HepG2 (cell line): ENCODE results near the gene PCGF2. TPM values are rescaled to one million over a fixed set of nuclear protein-coding genes. Genes with fewer than 3 reads are reported as not detected.

ENCODE experiments used
- CERS6 ChIP-seq: sonication (generic); formaldehyde crosslinking; IDR thresholded peaks from 2 replicates; pipeline ENCODE4 v1.5.0; 2020; ENCODE audit warnings: missing genetic modification reagents
- DMAP1 ChIP-seq: IDR thresholded peaks from 2 replicates; pipeline ENCODE4 v1.6.1; 2016
- FOXO1 ChIP-seq: sonication (generic); formaldehyde crosslinking; IDR thresholded peaks from 2 replicates; pipeline ENCODE4 v1.4.0; 2020; ENCODE audit warnings: missing genetic modification reagents
- FOXP1 ChIP-seq, 2 experiments: fragments of 450-650 bp in 1 of 2; IDR thresholded peaks; 2 replicates each; pipeline ENCODE4 v1.6.1; 2017 to 2018; ENCODE audit warnings: antibody characterized with exemption in 1 of 2
- HMGXB4 ChIP-seq, 2 experiments: sonication (generic) in 1 of 2; formaldehyde crosslinking in 1 of 2; IDR thresholded peaks; 2 replicates each; pipeline versions ENCODE4 v1.4.0 to v1.6.1; 2018 to 2020; ENCODE audit warnings: missing genetic modification reagents in 2 of 2, borderline replicate concordance in 1 of 2, low read depth in 1 of 2, mild to moderate bottlenecking in 1 of 2, missing biosample characterization in 1 of 2
- HOXA5 ChIP-seq: sonication (generic); formaldehyde crosslinking; IDR thresholded peaks from 2 replicates; pipeline ENCODE4 v1.4.0; 2020; ENCODE audit warnings: missing genetic modification reagents
- MEIS1 ChIP-seq: sonication (generic); formaldehyde crosslinking; IDR thresholded peaks from 2 replicates; pipeline ENCODE4 v1.9.0; 2021; ENCODE audit warnings: mild to moderate bottlenecking, missing genetic modification reagents, moderate library complexity, borderline replicate concordance
- MXD1 ChIP-seq: sonication (generic); formaldehyde crosslinking; IDR thresholded peaks from 2 replicates; pipeline ENCODE4 v1.4.0; 2020; ENCODE audit warnings: mild to moderate bottlenecking, missing genetic modification reagents
- MXD3 ChIP-seq: IDR thresholded peaks from 2 replicates; pipeline ENCODE4 v1.6.1; 2016; ENCODE audit warnings: mild to moderate bottlenecking, missing biosample characterization, missing genetic modification reagents
- MYC ChIP-seq: sonication (generic); formaldehyde crosslinking; IDR thresholded peaks from 2 replicates; pipeline ENCODE4 v1.9.0; 2021; ENCODE audit warnings: missing genetic modification reagents, borderline replicate concordance
- NONO ChIP-seq, 2 experiments: fragments of 450-650 bp in 1 of 2; sonication (generic) in 1 of 2; formaldehyde crosslinking in 1 of 2; IDR thresholded peaks in 1 of 2; conservative IDR thresholded peaks in 1 of 2; 2 replicates each; pipeline versions ENCODE4 v1.6.1 to v1.8.0; 2017 to 2022; ENCODE audit warnings: mild to moderate bottlenecking in 1 of 2, missing genetic modification reagents in 1 of 2, moderate library complexity in 1 of 2
- NR1H2 ChIP-seq: sonication (generic); formaldehyde crosslinking; IDR thresholded peaks from 2 replicates; pipeline ENCODE4 v1.8.1; 2022; ENCODE audit warnings: low read depth, missing genetic modification reagents, borderline replicate concordance
- PCBP1 ChIP-seq: fragments of 200-400 bp; formaldehyde crosslinking; IDR thresholded peaks from 2 replicates; pipeline ENCODE4 v1.6.1; 2017; ENCODE audit warnings: mild to moderate bottlenecking, low read depth, low read length, borderline replicate concordance
- REPIN1 ChIP-seq: sonication (generic); formaldehyde crosslinking; IDR thresholded peaks from 2 replicates; pipeline ENCODE4 v1.8.0; 2022; ENCODE audit warnings: missing genetic modification reagents, low read depth, mild to moderate bottlenecking, borderline replicate concordance
- RORA ChIP-seq: sonication (generic); formaldehyde crosslinking; IDR thresholded peaks from 2 replicates; pipeline ENCODE4 v1.5.0; 2020; ENCODE audit warnings: mild to moderate bottlenecking, missing genetic modification reagents, moderate library complexity
- SALL2 ChIP-seq: sonication (generic); formaldehyde crosslinking; IDR thresholded peaks from 2 replicates; pipeline ENCODE4 v1.8.1; 2023; ENCODE audit warnings: mild to moderate bottlenecking, missing genetic modification reagents, inconsistent platforms
- SOX13 ChIP-seq, 3 experiments: fragments of 450-650 bp in 1 of 3; sonication (generic) in 1 of 3; formaldehyde crosslinking in 1 of 3; IDR thresholded peaks in 2 of 3; conservative IDR thresholded peaks in 1 of 3; 2 replicates each; pipeline versions ENCODE4 v1.5.0 to v1.6.1; 2016 to 2020; ENCODE audit warnings: antibody characterized with exemption in 1 of 3, mild to moderate bottlenecking in 1 of 3, missing compliant biosample characterization in 1 of 3, missing genetic modification reagents in 1 of 3, moderate library complexity in 1 of 3
- STAT5B ChIP-seq: sonication (generic); formaldehyde crosslinking; IDR thresholded peaks from 2 replicates; pipeline ENCODE4 v1.4.0; 2020; ENCODE audit warnings: missing genetic modification reagents
- YY1 ChIP-seq: IDR thresholded peaks from 2 replicates; pipeline ENCODE4 v1.6.1; 2011; ENCODE audit warnings: low read length, low read depth, moderate library complexity, mild to moderate bottlenecking; ENCODE audit not compliant: insufficient read depth, insufficient replicate concordance
- ZIK1 ChIP-seq: sonication (generic); formaldehyde crosslinking; IDR thresholded peaks from 2 replicates; pipeline ENCODE4 v1.5.0; 2020; ENCODE audit warnings: mild to moderate bottlenecking, low read depth, missing genetic modification reagents, borderline replicate concordance
- ZNF44 ChIP-seq: sonication (generic); formaldehyde crosslinking; IDR thresholded peaks from 2 replicates; pipeline ENCODE4 v1.5.1; 2020; ENCODE audit warnings: mild to moderate bottlenecking, missing genetic modification reagents
- ZNF792 ChIP-seq: IDR thresholded peaks from 2 replicates; pipeline ENCODE4 v1.6.1; 2016
- ZSCAN21 ChIP-seq: sonication (generic); formaldehyde crosslinking; IDR thresholded peaks from 2 replicates; pipeline ENCODE4 v1.8.0; 2022; ENCODE audit warnings: mild to moderate bottlenecking, missing genetic modification reagents, moderate library complexity, borderline replicate concordance
- polyA plus RNA-seq, 8 experiments: library from polyadenylated mRNA; depleted of rRNA in 3 of 8; stranded (reverse) in 7 of 8; unstranded in 1 of 8; fragments of >200 nt; fragmentation: Illumina TruSeq in 4 of 8; extraction: Trizol in 4 of 8; gene quantifications; 2 replicates each; pipeline versions ENCODE4 v1.2.1 to v1.2.3, GENCODE V29; 2011 to 2016; ENCODE audit warnings: low read depth in 4 of 8, missing spikeins in 1 of 8, mixed read lengths in 1 of 8; ENCODE audit not compliant: insufficient read depth in 1 of 8
- total RNA-seq, 5 experiments: library from RNA; depleted of rRNA; stranded (reverse); fragments of >200 nt; fragmentation: Illumina TruSeq; extraction: Trizol; gene quantifications; 2 replicates each; pipeline ENCODE4 v1.2.3, GENCODE V29; 2016; ENCODE audit warnings: low read depth in 1 of 5

PCGF2 gene
- total and polyA plus RNA-seq, 2 of the 13 experiments (the other 11 are each of a cell fraction or from before 2014, with no cell fraction given), result 11.6 to 29.4 TPM

GRCh38 chr17:38747463-38748148 lies 530 bp downstream of the PCGF2 start (continued):
- no peak for TF ChIP-seq SOX13 (IDR thresholded peaks at IDR 0.05)
- peak in 1 of 2 experiments; percentile 5; a peak in 1 of 4 replicates for TF ChIP-seq SOX13 (CRISPR knock-in tag; conservative IDR thresholded peaks at IDR 0.05 in 1 of 2, IDR thresholded peaks at IDR 0.05 in 1 of 2)
- TF ChIP-seq MXD3 (CRISPR knock-in tag), result peak; percentile 44; the same call in 1 of the 2 replicates
- TF ChIP-seq MYC (CRISPR knock-in tag), result peak; percentile 30; the same call in 1 of the 2 replicates
- TF ChIP-seq REPIN1, result no peak
- peak; percentile 88 for TF ChIP-seq YY1
- no peak for TF ChIP-seq FOXP1 (IDR thresholded peaks at IDR 0.05)
- no peak for TF ChIP-seq FOXP1 (CRISPR knock-in tag; IDR thresholded peaks at IDR 0.05)
- no peak for TF ChIP-seq CERS6 (CRISPR knock-in tag)
- TF ChIP-seq DMAP1 (CRISPR knock-in tag), result no peak
- TF ChIP-seq HOXA5 (CRISPR knock-in tag), result peak; percentile 24; the same call in 1 of the 2 replicates
- peak; percentile 51; the same call in 1 of the 2 replicates for TF ChIP-seq ZSCAN21 (CRISPR knock-in tag)
- TF ChIP-seq HMGXB4 (CRISPR knock-in tag; IDR thresholded peaks at IDR 0.05; ENCODE audit: borderline replicate concordance in 1 of 2, low read depth in 1 of 2), result peak; percentile 78 to 84; a peak in 3 of 4 replicates
- 0 out of 2 replicates have a peak, but pooled peaks have one; percentile 14 for TF ChIP-seq NR1H2
- no peak for TF ChIP-seq NONO (IDR thresholded peaks at IDR 0.05)
- TF ChIP-seq NONO (CRISPR knock-in tag; conservative IDR thresholded peaks at IDR 0.05), result 0 out of 2 replicates have a peak, but pooled peaks have one; percentile 17
- peak; percentile 18; the same call in 1 of the 2 replicates for TF ChIP-seq MEIS1
- TF ChIP-seq RORA (CRISPR knock-in tag), result no peak
- TF ChIP-seq SALL2 (CRISPR knock-in tag), result peak; percentile 7; the same call in 1 of the 2 replicates
- TF ChIP-seq FOXO1 (CRISPR knock-in tag), result peak; percentile 22; the same call in 1 of the 2 replicates
- 0 out of 2 replicates have a peak, but pooled peaks have one; percentile 15 for TF ChIP-seq STAT5B (CRISPR knock-in tag)
- TF ChIP-seq ZIK1 (CRISPR knock-in tag), result peak; percentile 44; the same call in 1 of the 2 replicates
- 0 out of 2 replicates have a peak, but pooled peaks have one; percentile 36 for TF ChIP-seq ZNF792 (CRISPR knock-in tag)
- peak; percentile 97 for TF ChIP-seq PCBP1
- 0 out of 2 replicates have a peak, but pooled peaks have one; percentile 66 for TF ChIP-seq ZNF44 (CRISPR knock-in tag)
- TF ChIP-seq MXD1 (CRISPR knock-in tag), result peak; percentile 62; the same call in 1 of the 2 replicates
